Astrocyte (in vitro differentiated cells and primary cell): ENCODE data around the gene CCDC158. TPM values are rescaled to one million over a fixed set of nuclear protein-coding genes. Genes with fewer than 3 reads are reported as not detected.

ENCODE experiments used
- DNase-seq: peaks from one replicate; pipeline ENCODE4 v3.0.0-alpha.2; 2010; ENCODE audit warnings: low read depth
- FAIRE-seq: peaks from 2 replicates; lab custom pipeline; 2011; peaks lifted over from hg19 to GRCh38; lab: Jason Lieb, UNC
- H2AFZ ChIP-seq: 2 replicates; pipeline ENCODE4 v1.6.0; 2012; ENCODE audit warnings: low read depth, low read length, inconsistent platforms
- H3K27ac ChIP-seq: 2 replicates; pipeline ENCODE4 v1.5.1; 2011; ENCODE audit warnings: low read depth, low read length, inconsistent platforms
- H3K27me3 ChIP-seq: 2 replicates; pipeline ENCODE4 v1.6.0; 2011; ENCODE audit warnings: low read length, inconsistent platforms; ENCODE audit not compliant: insufficient read depth
- H3K36me3 ChIP-seq: 2 replicates; pipeline ENCODE4 v1.5.1; 2011; ENCODE audit warnings: low read length, inconsistent platforms; ENCODE audit not compliant: insufficient read depth
- H3K4me1 ChIP-seq: 2 replicates; pipeline ENCODE4 v1.5.1; 2011; ENCODE audit warnings: low read length, inconsistent platforms; ENCODE audit not compliant: insufficient read depth
- H3K4me2 ChIP-seq: 2 replicates; pipeline ENCODE4 v1.6.0; 2012; ENCODE audit warnings: low read length, inconsistent platforms
- H3K4me3 ChIP-seq: 2 replicates; pipeline ENCODE4 v1.5.1; 2011; ENCODE audit warnings: low read depth, mild to moderate bottlenecking, low read length, inconsistent platforms; ENCODE audit not compliant: insufficient read depth
- H3K79me2 ChIP-seq: 2 replicates; pipeline ENCODE4 v1.6.0; 2012; ENCODE audit warnings: mild to moderate bottlenecking, low read length, inconsistent platforms; ENCODE audit not compliant: insufficient read depth
- H3K9ac ChIP-seq: 2 replicates; pipeline ENCODE4 v1.6.0; 2012; ENCODE audit warnings: mild to moderate bottlenecking, low read length, inconsistent platforms
- H3K9me3 ChIP-seq: 2 replicates; pipeline ENCODE4 v1.5.1; 2012; ENCODE audit warnings: low read depth, mild to moderate bottlenecking, low read length, inconsistent platforms; ENCODE audit not compliant: insufficient read depth
- H4K20me1 ChIP-seq: 2 replicates; pipeline ENCODE4 v1.6.0; 2012; ENCODE audit warnings: low read length, inconsistent platforms; ENCODE audit not compliant: insufficient read depth
- H3K27ac Mint-ChIP-seq: one replicate; pipeline ENCODE4 v1.8.0; 2021; ENCODE audit warnings: mild to moderate bottlenecking, mixed read lengths; ENCODE audit not compliant: unreplicated experiment
- H3K27me3 Mint-ChIP-seq: one replicate; pipeline ENCODE4 v1.8.0; 2021; ENCODE audit warnings: low read depth, mixed read lengths; ENCODE audit not compliant: unreplicated experiment
- H3K36me3 Mint-ChIP-seq: one replicate; pipeline ENCODE4 v1.8.0; 2021; ENCODE audit warnings: low read depth, mixed read lengths; ENCODE audit not compliant: unreplicated experiment
- H3K4me1 Mint-ChIP-seq: one replicate; pipeline ENCODE4 v1.8.0; 2021; ENCODE audit warnings: low read depth, mixed read lengths; ENCODE audit not compliant: unreplicated experiment
- H3K4me3 Mint-ChIP-seq: one replicate; pipeline ENCODE4 v1.8.0; 2021; ENCODE audit warnings: mild to moderate bottlenecking, moderate library complexity, mixed read lengths; ENCODE audit not compliant: unreplicated experiment
- H3K9me3 Mint-ChIP-seq: one replicate; pipeline ENCODE4 v1.8.0; 2021; ENCODE audit warnings: mild to moderate bottlenecking, mixed read lengths; ENCODE audit not compliant: unreplicated experiment
- EZH2 ChIP-seq: IDR thresholded peaks from 2 replicates; pipeline ENCODE4 v1.6.1; 2012; ENCODE audit warnings: mild to moderate bottlenecking, low read length, inconsistent platforms; ENCODE audit not compliant: insufficient read depth
- total RNA-seq: library from RNA; stranded (reverse); gene quantifications from 2 replicates; pipeline ENCODE4 v1.2.1, GENCODE V29; 2021
- TF ChIP-seq, protein P1 (sequence below): IDR thresholded peaks from 2 replicates; pipeline ENCODE4 v1.5.1; 2011; ENCODE audit warnings: low read depth, mild to moderate bottlenecking, inconsistent platforms, low read length, moderate library complexity; ENCODE audit not compliant: insufficient read depth

The CCDC158 gene
- total RNA-seq, 1 donor from 2014 or later, result not detected

DNA sequence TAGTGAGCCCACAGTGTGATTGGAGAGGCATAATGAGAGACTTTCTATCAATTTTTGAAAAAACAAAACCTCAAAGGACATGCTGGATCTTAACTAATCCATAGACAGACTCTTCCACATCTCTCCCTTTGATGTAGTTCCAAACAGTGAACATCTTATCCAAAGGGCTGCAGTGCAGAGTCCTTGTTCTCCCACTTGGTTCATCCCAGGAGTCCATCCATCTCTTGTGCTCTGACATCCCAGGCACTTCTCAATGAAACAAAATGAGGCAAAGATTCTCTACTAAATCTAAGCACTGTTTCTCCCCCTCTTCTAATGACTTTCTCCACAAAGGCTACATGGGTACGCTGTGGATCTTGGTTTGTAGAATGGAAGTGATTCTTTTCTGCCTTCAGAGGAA, 22.4 kb upstream of the CCDC158 start:
- H3K27me3 ChIP-seq, result no peaks in the 10 kb centered on the region
- H4K20me1 ChIP-seq, result no peaks in the 10 kb centered on the region
- Mint-ChIP-seq H3K27me3 (no peaks in the 10 kb centered on the region), H3K27ac (no peak overlapping the region), H3K9me3 (no peaks in the 10 kb centered on the region), H3K4me3 (no peak overlapping the region), H3K4me1 (peaks cover 22% of the 10 kb centered on the region), H3K36me3 (peaks cover 14% of the 10 kb centered on the region)
- no peak overlapping the region for H3K4me2 ChIP-seq
- peaks cover 35% of the 10 kb centered on the region for H3K79me2 ChIP-seq
- FAIRE-seq (no peak), DNase-seq (no peak)
- no peak overlapping the region for H3K4me3 ChIP-seq
- no peak overlapping the region for H3K9ac ChIP-seq
- no peak overlapping the region for H3K27ac ChIP-seq
- H3K4me1 ChIP-seq, result peaks cover 16% of the 10 kb centered on the region
- no peaks in the 10 kb centered on the region for H3K9me3 ChIP-seq
- no peak for TF ChIP-seq EZH2
- TF ChIP-seq, protein P1, sequence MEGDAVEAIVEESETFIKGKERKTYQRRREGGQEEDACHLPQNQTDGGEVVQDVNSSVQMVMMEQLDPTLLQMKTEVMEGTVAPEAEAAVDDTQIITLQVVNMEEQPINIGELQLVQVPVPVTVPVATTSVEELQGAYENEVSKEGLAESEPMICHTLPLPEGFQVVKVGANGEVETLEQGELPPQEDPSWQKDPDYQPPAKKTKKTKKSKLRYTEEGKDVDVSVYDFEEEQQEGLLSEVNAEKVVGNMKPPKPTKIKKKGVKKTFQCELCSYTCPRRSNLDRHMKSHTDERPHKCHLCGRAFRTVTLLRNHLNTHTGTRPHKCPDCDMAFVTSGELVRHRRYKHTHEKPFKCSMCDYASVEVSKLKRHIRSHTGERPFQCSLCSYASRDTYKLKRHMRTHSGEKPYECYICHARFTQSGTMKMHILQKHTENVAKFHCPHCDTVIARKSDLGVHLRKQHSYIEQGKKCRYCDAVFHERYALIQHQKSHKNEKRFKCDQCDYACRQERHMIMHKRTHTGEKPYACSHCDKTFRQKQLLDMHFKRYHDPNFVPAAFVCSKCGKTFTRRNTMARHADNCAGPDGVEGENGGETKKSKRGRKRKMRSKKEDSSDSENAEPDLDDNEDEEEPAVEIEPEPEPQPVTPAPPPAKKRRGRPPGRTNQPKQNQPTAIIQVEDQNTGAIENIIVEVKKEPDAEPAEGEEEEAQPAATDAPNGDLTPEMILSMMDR, result no peak
- H2AFZ ChIP-seq, result no peak overlapping the region
- H3K36me3 ChIP-seq, result no peaks in the 10 kb centered on the region

DNA sequence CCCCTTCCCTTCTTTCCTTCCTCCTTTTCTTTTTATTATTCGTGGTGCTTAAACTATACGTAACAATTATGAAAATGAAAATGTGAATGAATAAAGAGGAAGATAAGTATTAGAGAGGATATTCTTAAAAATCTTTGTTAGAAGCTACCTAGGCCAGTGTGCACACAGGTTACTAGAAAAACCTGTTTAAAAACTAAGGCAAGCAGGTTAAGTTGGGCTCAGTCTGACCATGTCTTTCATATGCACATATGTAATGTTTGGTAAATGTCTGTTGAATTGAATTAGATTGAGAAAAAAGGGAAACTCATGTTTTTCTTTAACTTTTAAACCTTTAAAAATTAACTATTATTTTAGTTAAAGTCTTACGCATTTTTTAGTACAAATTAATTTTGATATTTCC, 21.9 kb upstream of the CCDC158 start:
- TF ChIP-seq, protein P1, result no peak
- no peak for TF ChIP-seq EZH2
- Mint-ChIP-seq H3K27me3 (no peaks in the 10 kb centered on the region), H3K27ac (no peak overlapping the region), H3K4me3 (no peak overlapping the region), H3K9me3 (no peaks in the 10 kb centered on the region), H3K4me1 (peaks cover 17% of the 10 kb centered on the region), H3K36me3 (peaks cover 15% of the 10 kb centered on the region)
- Histone ChIP-seq H3K4me1 (peaks cover 12% of the 10 kb centered on the region), H2AFZ (no peak overlapping the region), H3K9ac (no peak overlapping the region), H3K9me3 (no peaks in the 10 kb centered on the region), H3K4me2 (no peak overlapping the region), H3K4me3 (no peak overlapping the region), H3K27me3 (no peaks in the 10 kb centered on the region), H3K79me2 (peaks cover 37% of the 10 kb centered on the region), H3K27ac (no peak overlapping the region), H3K36me3 (no peaks in the 10 kb centered on the region), H4K20me1 (no peaks in the 10 kb centered on the region)
- no peak for DNase-seq
- no peak for FAIRE-seq

DNA sequence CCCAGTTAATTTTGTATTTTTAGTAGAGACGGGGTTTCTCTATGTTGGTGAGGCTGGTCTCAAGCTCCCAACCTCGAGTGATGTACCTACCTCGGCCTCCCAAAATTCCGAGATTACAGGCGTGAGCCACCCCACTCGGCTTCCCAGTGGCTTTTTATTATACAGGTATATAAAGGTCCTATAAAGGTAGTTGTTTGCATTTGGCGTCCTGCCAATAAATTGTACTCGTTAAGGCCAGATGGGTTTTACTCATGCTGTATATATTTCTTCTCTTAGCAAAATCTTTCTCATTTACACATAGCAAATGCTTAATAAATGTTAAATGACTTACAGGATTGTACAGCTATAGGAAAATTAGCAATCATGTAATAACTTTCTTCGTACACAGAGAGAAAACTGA, 20.9 kb upstream of the CCDC158 start:
- no peaks in the 10 kb centered on the region for H3K9me3 ChIP-seq
- no peak overlapping the region for H3K27ac ChIP-seq
- H3K4me3 ChIP-seq, result no peak overlapping the region
- peaks cover 14% of the 10 kb centered on the region for H3K4me1 Mint-ChIP-seq
- no peaks in the 10 kb centered on the region for H3K36me3 ChIP-seq
- FAIRE-seq (no peak), DNase-seq (no peak)
- H3K27me3 Mint-ChIP-seq, result no peaks in the 10 kb centered on the region
- no peaks in the 10 kb centered on the region for H4K20me1 ChIP-seq
- H3K9me3 Mint-ChIP-seq, result no peaks in the 10 kb centered on the region
- no peaks in the 10 kb centered on the region for H3K27me3 ChIP-seq
- H3K27ac Mint-ChIP-seq, result no peak overlapping the region
- peaks cover 3% of the 10 kb centered on the region for H3K4me1 ChIP-seq
- H3K36me3 Mint-ChIP-seq, result peaks cover 15% of the 10 kb centered on the region
- H3K79me2 ChIP-seq, result peaks cover 47% of the 10 kb centered on the region
- no peak overlapping the region for H2AFZ ChIP-seq
- no peak overlapping the region for H3K4me2 ChIP-seq
- H3K9ac ChIP-seq, result no peak overlapping the region
- TF ChIP-seq EZH2, result no peak
- TF ChIP-seq, protein P1, result no peak
- no peak overlapping the region for H3K4me3 Mint-ChIP-seq
